Measurements from ENCODE around the gene SOWAHA. TPM values are rescaled to one million over a fixed set of nuclear protein-coding genes. Genes with fewer than 3 reads are reported as not detected.

SOWAHA gene
- total and polyA plus RNA-seq, 2 donors (not counting 1 experiment from before 2014, with no cell fraction given), result 0.03 to 0.17 TPM

- H2AFZ ChIP-seq (ENCODE audit: low read length), result no peak overlapping the region
- no peaks in the 10 kb centered on the region for H3K9me3 ChIP-seq (ENCODE audit: control insufficient read depth, insufficient read depth, low read depth, low read length)
- no peak overlapping the region for H3K4me3 ChIP-seq (replicated peaks in 1 of 4; ENCODE audit: control extremely low read depth in 1 of 4, insufficient read depth in 1 of 4, low read depth in 3 of 4, low read length in 4 of 4)
- no peak overlapping the region for H3K27ac ChIP-seq (ENCODE audit: insufficient read depth, low read length)
- no peaks in the 10 kb centered on the region for H3K36me3 ChIP-seq (ENCODE audit: control insufficient read depth, insufficient read depth, low read length)
- H3K4me2 ChIP-seq (ENCODE audit: extremely low read depth, insufficient read depth, low read length), result no peak overlapping the region
- H4K20me1 ChIP-seq (ENCODE audit: control insufficient read depth, extremely low read depth, insufficient read depth, low read length), result no peaks in the 10 kb centered on the region
- no peaks in the 10 kb centered on the region for H3K79me2 ChIP-seq (ENCODE audit: control insufficient read depth, insufficient read depth, low read length)
- TF ChIP-seq CTCF (conservative IDR thresholded peaks at IDR 0.05 in 1 of 2, IDR thresholded peaks at IDR 0.05 in 1 of 2; ENCODE audit: low read depth in 1 of 2, low read length in 2 of 2) (no peak), EZH2 (IDR thresholded peaks at IDR 0.05; ENCODE audit: low read length, missing control alignments) (no peak)
- no peaks in the 10 kb centered on the region for H3K4me1 ChIP-seq (ENCODE audit: control insufficient read depth, extremely low read depth, insufficient read depth, low read length)
- no peak for DNase-seq (ENCODE audit: low read depth in 2 of 2)
- H3K27me3 ChIP-seq (ENCODE audit: control insufficient read depth, insufficient read depth, low read length), result peaks cover 25% of the 10 kb centered on the region
- no peak overlapping the region for H3K9ac ChIP-seq (ENCODE audit: insufficient read depth, low read length)
These were observed 3.0 kb downstream of the SOWAHA start for GRCh38 chr5:132816083-132816482.

- H2AFZ ChIP-seq (ENCODE audit: low read length), result no peak overlapping the region
- no peaks in the 10 kb centered on the region for H4K20me1 ChIP-seq (ENCODE audit: control insufficient read depth, extremely low read depth, insufficient read depth, low read length)
- no peak overlapping the region for H3K4me2 ChIP-seq (ENCODE audit: extremely low read depth, insufficient read depth, low read length)
- H3K79me2 ChIP-seq (ENCODE audit: control insufficient read depth, insufficient read depth, low read length), result no peaks in the 10 kb centered on the region
- H3K27me3 ChIP-seq (ENCODE audit: control insufficient read depth, insufficient read depth, low read length), result peaks cover 21% of the 10 kb centered on the region
- TF ChIP-seq EZH2 (IDR thresholded peaks at IDR 0.05; ENCODE audit: low read length, missing control alignments) (no peak), CTCF (conservative IDR thresholded peaks at IDR 0.05 in 1 of 2, IDR thresholded peaks at IDR 0.05 in 1 of 2; ENCODE audit: low read depth in 1 of 2, low read length in 2 of 2) (no peak)
- H3K4me3 ChIP-seq (replicated peaks in 1 of 4; ENCODE audit: control extremely low read depth in 1 of 4, insufficient read depth in 1 of 4, low read depth in 3 of 4, low read length in 4 of 4), result no peak overlapping the region
- no peak overlapping the region for H3K27ac ChIP-seq (ENCODE audit: insufficient read depth, low read length)
- H3K9ac ChIP-seq (ENCODE audit: insufficient read depth, low read length), result no peak overlapping the region
- peaks cover under 1% of the 10 kb centered on the region for H3K4me1 ChIP-seq (ENCODE audit: control insufficient read depth, extremely low read depth, insufficient read depth, low read length)
- peak in 1 of 2 donors; percentile 47 for DNase-seq (ENCODE audit: low read depth in 2 of 2)
- no peaks in the 10 kb centered on the region for H3K36me3 ChIP-seq (ENCODE audit: control insufficient read depth, insufficient read depth, low read length)
- no peaks in the 10 kb centered on the region for H3K9me3 ChIP-seq (ENCODE audit: control insufficient read depth, insufficient read depth, low read depth, low read length)
These were observed 3.5 kb downstream of the SOWAHA start for GRCh38 chr5:132816554-132816953.

GRCh38 chr5:132817011-132817410, 3.9 kb downstream of the SOWAHA start:
- Histone ChIP-seq H4K20me1 (ENCODE audit: control insufficient read depth, extremely low read depth, insufficient read depth, low read length) (no peaks in the 10 kb centered on the region), H3K9me3 (ENCODE audit: control insufficient read depth, insufficient read depth, low read depth, low read length) (no peaks in the 10 kb centered on the region), H3K27ac (ENCODE audit: insufficient read depth, low read length) (no peak overlapping the region), H3K4me1 (ENCODE audit: control insufficient read depth, extremely low read depth, insufficient read depth, low read length) (peaks cover 2% of the 10 kb centered on the region), H2AFZ (ENCODE audit: low read length) (no peak overlapping the region), H3K27me3 (ENCODE audit: control insufficient read depth, insufficient read depth, low read length) (peaks cover 16% of the 10 kb centered on the region), H3K36me3 (ENCODE audit: control insufficient read depth, insufficient read depth, low read length) (no peaks in the 10 kb centered on the region), H3K4me2 (ENCODE audit: extremely low read depth, insufficient read depth, low read length) (no peak overlapping the region), H3K4me3 (replicated peaks in 1 of 4; ENCODE audit: control extremely low read depth in 1 of 4, insufficient read depth in 1 of 4, low read depth in 3 of 4, low read length in 4 of 4) (no peak overlapping the region), H3K79me2 (ENCODE audit: control insufficient read depth, insufficient read depth, low read length) (no peaks in the 10 kb centered on the region), H3K9ac (ENCODE audit: insufficient read depth, low read length) (no peak overlapping the region)
- TF ChIP-seq EZH2 (IDR thresholded peaks at IDR 0.05; ENCODE audit: low read length, missing control alignments) (no peak), CTCF (conservative IDR thresholded peaks at IDR 0.05 in 1 of 2, IDR thresholded peaks at IDR 0.05 in 1 of 2; ENCODE audit: low read depth in 1 of 2, low read length in 2 of 2) (no peak)
- no peak for DNase-seq (ENCODE audit: low read depth in 2 of 2)

Data from fibroblast of lung (primary cell).